CD4-positive, alpha-beta T cell (primary cell): ENCODE data around the gene CLEC18A. TPM values are rescaled to one million over a fixed set of nuclear protein-coding genes. Genes with fewer than 3 reads are reported as not detected.
A peak's percentile ranks its signal among the peaks of the same experiment; 100 is the strongest.

ENCODE experiments used
- ATAC-seq: fragments of 200-7000 bp; cut with Tn5 transposase; one replicate; pipeline ENCODE4 v1.10.0; 2022; ENCODE audit warnings: mild to moderate bottlenecking; ENCODE audit not compliant: poor library complexity
- CTCF ChIA-PET: fragments of 350-600 bp; sonication (Branson Sonifier 250); formaldehyde crosslinking; loops from one replicate; lab custom pipeline; 2021; ENCODE audit warnings: antibody characterized with exemption, inconsistent platforms; lab: Charles Lee
- POLR2A ChIA-PET: fragments of 350-600 bp; sonication (Branson Sonifier 250); formaldehyde crosslinking; loops from one replicate; lab custom pipeline; 2021; ENCODE audit warnings: antibody characterized with exemption, inconsistent platforms; lab: Charles Lee
- DNase-seq, 14 experiments: peaks; one replicate each; pipeline ENCODE4 v3.0.0-alpha.2; 2013 to 2020; ENCODE audit warnings: mixed read lengths in 2 of 14
- H3K27ac ChIP-seq, 2 donors: one replicate each; pipeline versions ENCODE4 v1.5.1 to v1.7.0; 2013; ENCODE audit warnings: low read length in 2 of 2, low read depth in 1 of 2, mild to moderate bottlenecking in 1 of 2
- H3K27me3 ChIP-seq, 2 experiments: 1 replicate in 1 of 2; 2 replicates in 1 of 2; pipeline versions ENCODE4 v1.6.1 to v1.7.0; 2013; ENCODE audit warnings: low read length in 2 of 2, control low read depth in 1 of 2, mild to moderate bottlenecking in 1 of 2, moderate library complexity in 1 of 2; ENCODE audit not compliant: insufficient read depth in 2 of 2, control insufficient read depth in 1 of 2
- H3K36me3 ChIP-seq: one replicate; pipeline ENCODE4 v1.6.1; 2013; ENCODE audit warnings: low read length, control low read depth; ENCODE audit not compliant: insufficient read depth
- H3K4me1 ChIP-seq: one replicate; pipeline ENCODE4 v1.6.1; 2013; ENCODE audit warnings: low read length, control low read depth; ENCODE audit not compliant: insufficient read depth
- H3K4me3 ChIP-seq: one replicate; pipeline ENCODE4 v1.5.1; 2013; ENCODE audit warnings: mild to moderate bottlenecking, low read length, moderate library complexity
- H3K9me3 ChIP-seq, 2 experiments: 1 replicate in 1 of 2; 2 replicates in 1 of 2; pipeline versions ENCODE4 v1.6.1 to v1.7.0; 2013; ENCODE audit warnings: low read length in 2 of 2, mild to moderate bottlenecking in 2 of 2, control low read depth in 1 of 2, moderate library complexity in 1 of 2; ENCODE audit not compliant: control insufficient read depth in 1 of 2, insufficient read depth in 1 of 2
- H3K27ac Mint-ChIP-seq: one replicate; pipeline ENCODE4 v1.8.0; 2020; ENCODE audit warnings: mixed read lengths
- H3K27me3 Mint-ChIP-seq: one replicate; pipeline ENCODE4 v1.8.0; 2021; ENCODE audit warnings: mixed read lengths
- H3K36me3 Mint-ChIP-seq: one replicate; pipeline ENCODE4 v1.8.0; 2021; ENCODE audit warnings: low read depth, mixed read lengths
- H3K4me1 Mint-ChIP-seq: one replicate; pipeline ENCODE4 v1.8.0; 2021; ENCODE audit warnings: low read depth, mixed read lengths
- H3K4me3 Mint-ChIP-seq: one replicate; pipeline ENCODE4 v1.8.0; 2020; ENCODE audit warnings: mild to moderate bottlenecking, mixed read lengths
- H3K9me3 Mint-ChIP-seq: one replicate; pipeline ENCODE4 v1.8.0; 2020; ENCODE audit warnings: mixed read lengths
- CTCF ChIP-seq: fragments of 200-600 bp; IDR thresholded peaks from one replicate; pipeline ENCODE4 v1.8.0; 2022; ENCODE audit warnings: antibody characterized with exemption, mild to moderate bottlenecking
- intact Hi-C, 2 experiments: fragments of 100-400 bp; cut with DNase I in 1 of 2; cut with micrococcal nuclease in 1 of 2; formaldehyde crosslinking; loops; one replicate each; pipeline versions ENCODE4 v1.15.1 to v1.9.0; 2023 to 2025; cut with DNase I, micrococcal nuclease
- total RNA-seq, 174 experiments: library from RNA in 2 of 174; stranded (reverse) in 2 of 174; gene quantifications; one replicate each; pipeline ENCODE4 v1.2.3 and lab custom pipeline; 2021 to 2026

The CLEC18A gene
- total RNA-seq, 2 experiments from 2014 or later: 1.3 to 1.7 TPM

GRCh38 chr16:69930117-69930776, 20.9 kb upstream of the CLEC18A start:
- Mint-ChIP-seq H3K9me3 (no peaks in the 10 kb centered on the region), H3K27me3 (no peaks in the 10 kb centered on the region), H3K4me1 (no peaks in the 10 kb centered on the region), H3K4me3 (no peak overlapping the region), H3K27ac (no peak overlapping the region), H3K36me3 (peaks cover 79% of the 10 kb centered on the region)
- Histone ChIP-seq H3K36me3 (peaks cover 67% of the 10 kb centered on the region), H3K4me3 (no peak overlapping the region), H3K27ac (no peak overlapping the region), H3K4me1 (no peaks in the 10 kb centered on the region), H3K9me3 (no peaks in the 10 kb centered on the region), H3K27me3 (no peaks in the 10 kb centered on the region)
- ChIA-PET CTCF (interaction anchor here (1.3 to 1.4 kb wide), 2 partner anchors 12 to 17 kb away, joined by 5 to 7 read pairs; no protein-coding TSS in a partner anchor), POLR2A (interaction anchor here (0.8 kb wide), 1 partner anchor 10 kb away, joined by 3 read pairs; no protein-coding TSS in a partner anchor)
- intact Hi-C loops: loop anchor here (1.0 to 10.0 kb wide), 4 partner anchors 134 to 535 kb away; no protein-coding TSS in a partner anchor
- peak in 12 of 14 experiments; percentile 1 to 71 (median 34) for DNase-seq
- peak; percentile 80 for TF ChIP-seq CTCF
- peak; percentile 67 for ATAC-seq

GRCh38 chr16:69931631-69932030, 19.5 kb upstream of the CLEC18A start:
- Histone ChIP-seq H3K4me1 (no peaks in the 10 kb centered on the region), H3K27me3 (no peaks in the 10 kb centered on the region), H3K36me3 (peaks cover 68% of the 10 kb centered on the region), H3K4me3 (no peak overlapping the region), H3K9me3 (no peaks in the 10 kb centered on the region), H3K27ac (no peak overlapping the region)
- intact Hi-C loops: loop anchor here (2.0 to 10.0 kb wide), 3 partner anchors 137 to 537 kb away; no protein-coding TSS in a partner anchor
- TF ChIP-seq CTCF: no peak
- ChIA-PET CTCF (no interaction called here), POLR2A (no interaction called here)
- H3K9me3 Mint-ChIP-seq: no peaks in the 10 kb centered on the region
- peaks cover 79% of the 10 kb centered on the region for H3K36me3 Mint-ChIP-seq
- no peak overlapping the region for H3K27ac Mint-ChIP-seq
- DNase-seq: no peak
- no peak for ATAC-seq
- H3K27me3 Mint-ChIP-seq: no peaks in the 10 kb centered on the region
- no peak overlapping the region for H3K4me3 Mint-ChIP-seq
- H3K4me1 Mint-ChIP-seq: no peaks in the 10 kb centered on the region

GRCh38 chr16:69932228-69932627, 18.9 kb upstream of the CLEC18A start:
- no peak overlapping the region for H3K4me3 Mint-ChIP-seq
- peaks cover 79% of the 10 kb centered on the region for H3K36me3 Mint-ChIP-seq
- no peaks in the 10 kb centered on the region for H3K27me3 Mint-ChIP-seq
- ChIA-PET POLR2A (no interaction called here), CTCF (no interaction called here)
- H3K4me3 ChIP-seq: no peak overlapping the region
- H3K9me3 Mint-ChIP-seq: no peaks in the 10 kb centered on the region
- H3K27ac Mint-ChIP-seq: no peak overlapping the region
- H3K27ac ChIP-seq: no peak overlapping the region
- H3K27me3 ChIP-seq: no peaks in the 10 kb centered on the region
- no peaks in the 10 kb centered on the region for H3K9me3 ChIP-seq
- no peak for ATAC-seq
- H3K36me3 ChIP-seq: peaks cover 70% of the 10 kb centered on the region
- TF ChIP-seq CTCF: no peak
- no peaks in the 10 kb centered on the region for H3K4me1 Mint-ChIP-seq
- intact Hi-C loops: loop anchor here (10.0 kb wide), 2 partner anchors 137 to 537 kb away; no protein-coding TSS in a partner anchor
- DNase-seq: no peak
- H3K4me1 ChIP-seq: no peaks in the 10 kb centered on the region
